HG03175 (cell line): ENCODE data around the gene GFPT2.
A peak's percentile ranks its signal among the peaks of the same experiment; 100 is the strongest.

Experiments
- ATAC-seq: cut with Tn5 transposase; IDR thresholded peaks from one replicate; pipeline ENCODE4 v1.9.1; 2021; ENCODE audit warnings: mild to moderate bottlenecking, moderate library complexity; ENCODE audit not compliant: unreplicated experiment

Gene GFPT2

DNA sequence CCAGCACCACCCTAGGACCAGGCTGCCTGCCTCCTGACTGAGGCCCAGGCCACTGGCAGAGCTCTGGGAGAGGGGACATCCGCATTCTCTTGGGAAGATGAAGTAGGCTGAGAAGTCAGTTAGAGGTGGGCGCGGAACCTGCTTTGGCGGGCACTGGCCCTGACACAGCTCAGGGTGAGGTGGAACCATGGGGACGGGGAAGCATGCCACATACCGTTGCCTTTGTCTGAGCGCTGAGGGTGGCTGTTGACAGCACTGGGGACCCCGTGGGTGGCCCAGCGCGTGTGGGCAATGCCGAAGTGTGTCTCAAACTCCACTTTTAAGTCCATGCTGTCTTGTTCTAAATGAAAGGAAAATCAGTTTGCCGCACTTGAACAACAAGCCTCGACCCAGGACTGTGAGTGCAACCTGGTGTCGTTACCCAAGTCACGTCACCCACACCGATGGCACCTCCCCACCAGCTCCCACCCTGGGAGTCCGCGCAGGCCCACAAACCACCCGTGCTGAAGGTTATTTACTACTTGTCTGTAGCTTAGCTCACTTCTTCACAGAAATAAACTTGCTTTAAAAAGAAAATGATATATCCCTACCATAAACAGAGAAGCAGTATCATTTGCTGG lies 17.4 kb downstream of the GFPT2 start:
- no peak for ATAC-seq

GRCh38 chr5:180334751-180335613 lies 18.2 kb downstream of the GFPT2 start:
- ATAC-seq, result no peak

GRCh38 chr5:180334176-180334575 lies 19.0 kb downstream of the GFPT2 start:
- no peak for ATAC-seq

- no peak for ATAC-seq
Observed at GRCh38 chr5:180333661-180334060, 19.5 kb downstream of the GFPT2 start.

DNA sequence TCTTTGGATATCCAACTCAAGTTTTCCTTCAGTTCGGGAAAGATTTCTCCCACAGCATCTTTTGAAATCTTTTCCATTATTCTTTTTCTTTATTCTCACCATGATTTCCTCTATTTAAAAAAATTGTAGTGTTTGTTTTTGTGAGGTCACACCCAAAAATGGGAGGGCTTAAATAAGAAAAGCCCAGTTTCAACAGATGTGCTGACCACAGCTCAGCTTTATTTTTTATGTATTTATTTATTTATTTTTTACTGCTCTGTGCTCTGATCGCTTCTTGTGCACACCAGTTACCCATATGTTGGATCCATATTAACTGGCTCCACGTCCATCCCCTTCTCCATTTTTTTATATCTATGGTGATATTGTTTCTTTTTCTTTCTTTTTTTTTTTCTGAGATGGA lies 20.3 kb downstream of the GFPT2 start:
- no peak for ATAC-seq

- no peak for ATAC-seq
Observed at GRCh38 chr5:180332051-180332517, 21.1 kb downstream of the GFPT2 start.

DNA sequence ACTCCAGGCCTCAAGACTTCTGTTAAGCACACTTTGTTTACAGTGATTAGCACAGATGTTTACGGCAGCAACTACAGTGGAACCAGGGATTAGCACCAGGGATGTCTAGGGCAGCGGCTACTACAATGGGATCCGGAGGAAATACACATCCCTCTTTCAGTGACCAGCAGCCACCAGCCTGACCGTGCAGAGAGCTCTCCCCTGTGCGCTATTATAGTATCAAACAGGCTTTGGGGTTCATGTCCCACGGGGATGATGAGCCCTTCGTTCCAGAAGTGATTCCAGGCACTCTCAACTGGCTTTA lies 21.5 kb downstream of the GFPT2 start:
- no peak for ATAC-seq

GRCh38 chr5:180330810-180331646 lies 22.1 kb downstream of the GFPT2 start:
- no peak for ATAC-seq

DNA sequence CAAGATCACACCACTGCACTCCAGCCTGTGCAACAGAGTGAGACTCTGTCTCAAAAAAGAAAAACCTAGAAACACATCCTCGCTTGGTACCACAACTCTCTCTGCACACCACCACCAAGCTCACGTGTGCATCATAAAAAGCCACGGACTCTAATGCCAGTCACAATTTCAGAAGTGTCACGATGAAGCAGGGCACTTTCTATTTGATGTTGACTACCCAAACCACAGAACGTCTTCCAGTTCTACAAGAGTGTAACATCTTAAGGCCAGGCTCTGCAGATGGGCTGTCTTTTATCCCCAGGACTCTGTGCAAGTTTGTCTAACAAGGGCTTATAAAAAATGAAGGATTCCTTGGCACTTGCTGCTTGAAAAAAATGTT lies 22.9 kb downstream of the GFPT2 start:
- ATAC-seq, result no peak

DNA sequence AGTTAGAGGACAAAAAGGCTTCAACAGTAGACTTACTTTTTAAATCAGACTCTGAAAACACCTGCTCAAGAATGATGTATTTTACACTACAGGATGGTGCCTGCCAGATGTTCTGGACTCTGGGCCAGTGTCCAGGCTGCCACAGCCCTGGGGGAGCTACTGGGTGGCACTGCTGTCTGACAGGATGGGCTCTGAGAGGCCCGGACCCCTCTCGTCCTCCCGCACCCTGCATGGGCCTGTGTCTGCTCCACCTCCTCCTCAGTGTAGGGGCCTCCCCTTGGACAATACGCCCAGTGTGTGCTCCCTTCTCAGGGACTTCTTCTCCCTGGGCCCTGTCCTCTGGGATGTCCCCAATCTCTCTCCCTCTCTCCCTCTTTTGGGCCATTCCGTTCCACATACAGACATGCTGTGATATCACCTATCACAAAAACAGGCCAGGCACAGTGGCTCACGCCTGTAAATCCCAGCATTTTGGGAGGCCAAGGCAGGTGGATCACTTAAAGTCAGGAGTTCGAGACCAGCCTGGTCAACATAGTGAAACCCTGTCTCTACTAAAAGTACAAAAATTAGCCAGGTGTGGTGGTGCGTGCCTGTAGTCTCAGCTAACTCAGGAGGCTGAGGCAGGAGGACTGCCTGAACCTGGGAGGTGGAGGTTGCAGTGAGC lies 23.4 kb downstream of the GFPT2 start:
- ATAC-seq, result no peak

DNA sequence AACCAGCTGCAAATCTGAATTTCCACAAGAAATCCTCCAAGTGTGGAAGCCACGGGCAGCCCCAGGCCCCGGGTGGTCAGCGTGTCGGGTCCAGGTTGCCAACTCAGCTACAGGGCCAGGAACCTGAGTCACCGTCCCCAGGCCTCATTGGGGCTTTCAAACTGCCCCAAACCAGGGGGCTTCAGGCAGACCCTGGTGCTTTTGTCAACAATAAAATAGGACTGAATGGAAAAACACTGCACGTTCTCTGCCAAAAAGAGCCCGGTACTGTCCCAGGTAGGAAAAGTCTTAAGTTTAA lies 24.0 kb downstream of the GFPT2 start:
- ATAC-seq, result no peak

DNA sequence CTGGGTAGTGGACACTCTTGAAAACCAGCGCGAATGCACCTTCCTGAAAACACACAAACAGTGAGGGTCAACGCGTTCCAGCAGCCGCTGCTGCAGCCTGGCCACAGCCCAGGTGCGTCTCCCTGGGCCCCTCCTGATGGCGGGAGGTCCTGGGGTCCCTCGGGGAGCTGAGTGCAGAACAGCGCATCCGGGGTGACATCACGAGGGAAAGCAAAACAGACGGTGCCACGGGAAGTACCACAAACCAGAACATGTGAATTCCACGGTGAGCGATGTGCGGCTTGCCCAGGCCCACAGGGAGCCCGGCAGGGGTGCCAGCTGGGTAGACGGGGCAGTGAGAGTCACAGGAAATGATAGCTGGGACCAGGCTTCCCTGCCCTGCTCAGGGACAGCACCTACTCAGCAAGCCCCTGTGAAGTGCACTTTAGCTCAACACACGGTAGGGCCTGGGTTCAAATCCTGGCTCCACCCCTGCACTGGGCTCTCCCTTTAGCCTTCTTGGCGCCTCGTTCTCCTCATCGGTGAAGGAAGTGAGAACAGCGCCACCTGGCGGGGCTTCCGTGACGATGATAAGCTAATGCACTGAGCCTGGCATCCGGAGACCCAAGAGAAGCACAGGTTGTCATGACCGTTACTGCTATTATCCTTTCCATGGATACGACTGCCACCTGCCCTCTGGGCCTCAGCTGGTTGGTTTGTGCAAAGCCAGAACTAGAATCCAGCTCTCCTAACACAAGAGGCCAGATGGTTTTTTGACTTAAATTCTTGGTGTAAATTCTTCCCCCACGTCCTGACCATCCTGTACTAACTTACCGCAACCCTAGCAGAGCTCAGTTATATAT lies 24.6 kb downstream of the GFPT2 start:
- peak; percentile 82 for ATAC-seq

GRCh38 chr5:180326989-180327565 lies 26.1 kb downstream of the GFPT2 start:
- no peak for ATAC-seq

- no peak for ATAC-seq
Observed at GRCh38 chr5:180324601-180324950, 28.6 kb downstream of the GFPT2 start.

- ATAC-seq, result no peak
Observed at GRCh38 chr5:180323941-180324600, 29.1 kb downstream of the GFPT2 start.

GRCh38 chr5:180323160-180323559 lies 30.0 kb downstream of the GFPT2 start:
- no peak for ATAC-seq

GRCh38 chr5:180318456-180319089 lies 34.6 kb downstream of the GFPT2 start:
- ATAC-seq, result no peak

GRCh38 chr5:180316586-180316985 lies 36.5 kb downstream of the GFPT2 start:
- no peak for ATAC-seq

DNA sequence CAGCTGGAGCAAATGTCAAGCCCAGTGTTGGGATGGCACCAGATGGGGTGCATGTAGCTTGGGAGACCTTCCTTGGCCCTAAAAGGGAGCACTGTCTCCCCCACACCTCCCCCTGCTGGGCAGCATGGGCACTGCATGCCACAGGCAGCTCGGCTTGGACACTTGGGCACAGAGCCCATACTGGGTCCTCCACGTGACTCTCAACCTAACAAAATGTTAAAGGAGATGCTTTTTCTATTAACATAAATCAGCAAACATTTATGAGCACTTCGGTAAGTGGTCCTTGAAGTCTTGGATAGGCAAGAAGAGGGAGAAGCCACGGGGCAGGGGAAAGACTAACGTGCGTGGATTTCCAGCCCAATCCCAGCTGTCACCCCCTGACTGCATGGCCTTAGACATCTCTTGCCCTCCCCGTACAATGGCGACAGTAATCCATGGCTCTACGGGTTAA lies 37.3 kb downstream of the GFPT2 start:
- peak; percentile 55 for ATAC-seq
